Germinal center (tissue), 1 donor: ENCODE data around the gene CSHL1.
A peak's percentile ranks its signal among the peaks of the same experiment; 100 is the strongest.
"Not testable (repeated sequence)": the region's sequence is repeated elsewhere in the genome, so short reads cannot be mapped to it uniquely, and the experiment has no call there.

Source experiments
- DNase-seq: peaks from one replicate; pipeline ENCODE4 v3.0.0; 2012; ENCODE audit warnings: mixed read lengths, low spot score

Gene CSHL1

DNA sequence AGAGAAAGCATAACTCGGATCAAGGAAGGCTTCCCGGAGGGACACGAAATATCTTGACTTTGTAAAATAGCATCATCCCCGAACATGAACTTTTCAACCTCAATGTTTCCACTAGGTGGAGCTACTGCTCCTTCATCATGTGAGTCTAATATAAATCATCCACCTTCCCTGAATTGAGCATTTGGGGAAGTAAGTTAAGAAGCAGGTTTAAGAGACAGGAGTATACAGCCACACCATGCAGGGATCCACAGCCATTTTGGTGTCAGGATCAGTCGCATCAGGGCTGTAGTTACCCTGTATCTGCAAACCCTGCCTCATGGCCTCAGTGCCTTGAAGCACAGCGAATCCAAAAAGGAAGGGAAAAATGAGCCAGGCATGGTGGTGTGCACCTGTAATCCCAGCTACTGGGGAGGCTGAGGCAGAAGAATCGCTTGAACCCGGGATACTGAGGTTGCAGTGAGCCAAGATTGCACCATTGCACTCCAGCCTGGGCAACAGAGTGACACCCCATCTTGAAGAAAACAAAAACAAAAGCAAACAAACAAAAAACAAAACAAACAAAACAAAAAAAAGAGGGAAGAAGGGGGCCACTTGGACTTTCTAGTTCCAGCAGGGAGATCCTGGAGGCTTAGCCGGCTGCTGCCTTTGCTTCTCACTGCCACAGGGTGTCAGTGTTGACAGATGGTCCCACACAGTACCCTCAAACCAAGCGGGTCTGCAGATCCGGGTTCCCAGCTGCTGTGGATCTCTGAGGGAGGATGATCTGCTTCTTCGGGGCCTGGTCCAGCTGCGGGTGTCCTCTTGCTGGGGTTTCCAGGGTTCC is 21.8 kb downstream of the CSHL1 start:
- DNase-seq, result not testable (repeated sequence)

DNA sequence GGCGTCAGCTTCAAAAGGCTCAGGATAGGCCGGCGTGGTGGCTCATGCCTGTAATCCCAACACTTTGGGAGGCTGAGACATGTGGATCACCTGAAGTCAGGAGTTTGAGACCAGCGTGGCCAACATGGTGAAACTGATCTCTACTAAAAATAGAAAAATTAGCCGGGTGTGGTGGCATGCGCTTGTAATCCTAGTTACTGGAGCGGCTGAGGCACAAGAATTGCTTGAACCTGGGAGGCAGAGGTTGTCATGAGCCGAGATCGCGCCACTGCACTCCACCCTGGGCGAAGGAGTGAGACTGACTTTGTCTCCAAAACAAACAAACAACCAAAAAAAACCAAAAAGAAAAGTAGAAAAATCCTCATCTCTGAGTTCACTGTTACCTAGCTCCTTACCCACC is 25.9 kb downstream of the CSHL1 start:
- not testable (repeated sequence) for DNase-seq

DNA sequence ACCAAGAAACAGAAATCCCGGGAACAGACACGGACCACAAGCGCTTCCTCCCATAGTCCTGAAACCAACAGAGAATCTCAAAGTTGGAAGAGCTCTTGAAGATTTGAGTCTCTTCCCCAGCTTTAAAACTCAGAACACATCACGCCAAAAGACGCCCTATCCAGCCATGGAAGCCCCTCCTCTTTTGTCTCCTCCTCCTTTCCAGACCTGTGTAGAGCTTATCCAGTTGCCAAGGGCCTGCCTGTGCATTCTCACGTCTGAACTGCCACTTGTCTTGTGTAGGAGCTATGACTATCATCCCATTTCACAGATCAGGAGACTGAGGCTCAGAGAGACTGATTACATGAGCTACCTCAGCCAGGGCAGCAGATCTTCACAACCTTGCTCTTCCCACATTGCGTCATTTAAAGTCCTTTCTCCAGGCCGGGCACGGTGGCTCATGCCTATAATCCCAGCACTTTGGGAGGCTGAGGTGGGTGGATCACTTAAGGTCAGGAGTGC is 28.4 kb downstream of the CSHL1 start:
- not testable (repeated sequence) for DNase-seq

DNA sequence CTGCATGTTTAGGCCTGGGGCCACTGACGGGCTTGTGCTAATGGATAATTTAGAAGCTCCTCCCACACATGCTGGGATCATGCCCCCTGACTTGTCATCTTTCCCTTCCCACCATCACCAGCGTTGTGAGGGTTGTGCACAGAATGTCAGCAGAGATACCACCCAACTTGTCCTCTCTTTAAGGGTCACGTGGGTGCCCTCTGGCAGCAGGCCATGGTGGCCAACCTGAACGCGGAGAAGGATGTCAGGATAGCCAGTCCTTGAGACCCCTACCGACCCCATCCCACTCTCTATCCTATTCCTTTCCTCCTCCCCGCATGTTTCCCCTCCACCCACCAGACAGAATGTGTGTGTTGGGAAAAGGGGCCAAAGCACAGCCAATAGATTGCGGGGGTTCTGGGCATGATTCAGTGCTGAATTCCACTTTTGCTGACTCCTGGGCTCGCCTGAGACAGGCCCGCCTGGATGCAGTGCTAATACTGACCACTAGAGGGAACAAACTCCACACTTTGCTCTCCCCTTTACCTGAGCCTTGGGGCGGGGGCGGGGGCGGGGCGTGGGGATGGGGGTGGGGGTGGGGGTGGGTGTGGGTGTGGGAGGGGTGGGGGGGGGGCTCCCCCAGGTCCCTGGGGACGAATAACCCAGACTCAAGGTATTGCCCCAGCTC is 29.0 kb downstream of the CSHL1 start, which contains the start of gene GH2:
Gene GH2 (minus strand): TSS at position 10 of the 667 bp plus-strand sequence. CDS start 143 bp downstream, outside the sequence.
- DNase-seq, result peak; percentile 79

DNA sequence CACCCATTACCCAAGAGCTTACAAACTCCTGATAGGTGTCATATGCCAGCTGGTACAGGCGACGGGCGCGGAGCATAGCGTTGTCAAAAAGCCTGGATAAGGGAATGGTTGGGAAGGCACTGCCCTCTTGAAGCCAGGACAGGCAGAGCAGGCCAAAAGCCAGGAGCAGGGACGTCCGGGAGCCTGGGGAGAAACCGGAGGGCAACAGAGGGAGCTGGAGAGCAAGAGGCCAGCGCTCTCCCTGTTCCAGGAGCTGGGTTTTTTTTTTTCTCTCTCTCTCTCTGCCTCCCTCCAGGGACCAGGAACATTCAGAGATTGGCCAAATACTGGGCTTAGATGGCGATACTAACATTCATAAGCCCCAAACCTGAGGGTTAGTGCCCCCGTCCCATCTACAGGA is 29.7 kb downstream of the CSHL1 start:
- not testable (repeated sequence) for DNase-seq

DNA sequence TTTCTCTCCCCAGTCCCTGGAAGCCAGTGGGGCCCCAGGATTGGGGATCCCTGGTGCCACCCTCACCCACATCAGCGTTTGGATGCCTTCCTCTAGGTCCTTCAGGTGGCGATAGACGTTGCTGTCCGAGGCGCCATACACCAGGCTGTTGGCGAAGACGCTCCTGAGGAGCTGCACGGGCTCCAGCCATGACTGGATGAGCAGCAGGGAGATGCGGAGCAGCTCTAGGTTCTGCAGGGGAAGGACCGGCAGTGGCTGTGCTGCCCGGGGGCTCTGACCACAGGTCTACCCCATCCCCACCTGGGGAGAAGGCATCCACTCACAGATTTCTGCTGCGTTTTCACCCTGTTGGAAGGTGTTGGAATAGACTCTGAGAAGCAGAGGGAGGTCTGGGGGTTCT is 30.4 kb downstream of the CSHL1 start:
- DNase-seq, result no peak

DNA sequence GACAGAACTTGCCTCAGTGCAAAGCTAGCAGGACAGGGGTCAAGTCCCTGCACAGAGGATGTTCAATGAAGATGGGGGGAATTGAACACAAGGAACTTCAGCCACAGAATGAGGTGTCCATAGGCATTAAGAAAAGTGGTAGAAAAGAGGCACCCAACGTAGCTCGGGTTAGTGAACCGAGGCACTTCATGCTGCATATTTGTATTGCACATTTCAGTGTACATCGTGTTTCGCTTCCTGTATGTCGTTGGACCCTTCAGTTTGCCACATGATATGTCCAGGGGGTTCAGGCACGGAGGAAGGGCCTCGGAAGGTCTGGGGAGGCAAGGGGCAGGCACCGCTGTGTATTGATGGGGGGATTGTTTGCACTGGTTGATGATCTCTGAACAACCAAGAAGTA is 32.6 kb downstream of the CSHL1 start:
- DNase-seq, result not testable (repeated sequence)

DNA sequence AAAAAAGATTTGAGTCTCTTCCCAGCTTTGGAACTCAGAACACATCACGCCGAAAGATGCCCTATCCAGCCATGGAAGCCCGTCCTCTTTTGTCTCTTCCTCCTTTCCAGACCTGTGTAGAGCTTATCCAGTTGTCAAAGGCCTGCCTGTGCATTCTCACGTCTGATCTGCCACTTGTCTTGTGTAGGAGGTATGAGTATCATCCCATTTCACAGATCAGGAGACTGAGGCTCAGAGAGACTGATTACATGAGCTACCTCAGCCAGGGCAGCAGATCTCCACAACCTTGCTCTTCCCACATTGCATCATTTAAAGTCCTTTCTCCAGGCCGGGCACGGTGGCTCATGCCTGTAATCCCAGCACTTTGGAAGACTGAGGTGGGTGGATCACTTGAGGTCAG is 36.4 kb downstream of the CSHL1 start:
- not testable (repeated sequence) for DNase-seq

DNA sequence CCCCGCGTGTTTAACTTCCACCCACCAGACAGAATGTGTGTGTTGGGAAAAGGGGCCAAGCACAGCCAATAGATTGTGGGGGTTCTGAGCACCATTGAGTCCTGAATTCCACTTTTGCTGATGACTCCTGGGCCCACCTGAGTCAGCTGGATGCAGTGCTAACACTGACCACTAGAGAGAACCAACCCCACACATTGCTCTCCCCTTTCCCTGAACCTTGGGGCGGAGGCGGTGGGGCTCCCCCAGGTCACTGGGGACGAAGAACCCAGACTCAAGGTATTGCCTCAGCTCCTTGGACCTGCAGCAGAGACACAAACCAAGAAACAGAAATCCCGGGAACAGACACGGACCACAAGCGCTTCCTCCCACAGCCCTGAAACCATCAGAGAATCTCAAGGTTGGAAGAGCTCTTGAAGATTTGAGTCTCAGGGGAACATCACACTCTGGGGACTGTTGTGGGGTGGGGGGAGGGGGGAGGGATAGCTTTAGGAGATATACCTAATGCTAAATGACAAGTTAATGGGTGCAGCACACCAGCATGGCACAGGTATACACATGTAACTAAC is 36.9 kb downstream of the CSHL1 start:
- not testable (repeated sequence) for DNase-seq

DNA sequence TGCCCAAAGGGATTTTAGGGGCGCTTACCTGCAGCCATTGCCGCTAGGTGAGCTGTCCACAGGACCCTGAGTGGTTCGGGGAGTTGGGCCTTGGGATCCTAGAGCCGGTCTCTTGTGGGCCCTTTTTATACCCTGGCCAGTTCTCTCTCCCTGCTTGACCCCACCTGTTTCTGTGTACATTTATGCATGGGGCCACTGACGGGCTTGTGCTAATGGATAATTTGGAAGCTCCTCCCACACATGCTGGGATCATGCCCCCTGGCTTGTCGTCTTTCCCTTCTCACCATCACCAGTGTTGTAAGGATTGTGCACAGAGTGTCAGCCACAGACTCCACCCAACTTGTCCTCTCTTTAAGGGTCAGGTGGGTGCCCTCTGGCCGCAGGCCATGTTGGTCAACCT is 37.5 kb downstream of the CSHL1 start, which contains the start of gene CSH2:
Gene CSH2 (minus strand): TSS at position 101 of the 400 bp plus-strand sequence. CDS start 63 bp downstream, at position 38.
- not testable (repeated sequence) for DNase-seq

DNA sequence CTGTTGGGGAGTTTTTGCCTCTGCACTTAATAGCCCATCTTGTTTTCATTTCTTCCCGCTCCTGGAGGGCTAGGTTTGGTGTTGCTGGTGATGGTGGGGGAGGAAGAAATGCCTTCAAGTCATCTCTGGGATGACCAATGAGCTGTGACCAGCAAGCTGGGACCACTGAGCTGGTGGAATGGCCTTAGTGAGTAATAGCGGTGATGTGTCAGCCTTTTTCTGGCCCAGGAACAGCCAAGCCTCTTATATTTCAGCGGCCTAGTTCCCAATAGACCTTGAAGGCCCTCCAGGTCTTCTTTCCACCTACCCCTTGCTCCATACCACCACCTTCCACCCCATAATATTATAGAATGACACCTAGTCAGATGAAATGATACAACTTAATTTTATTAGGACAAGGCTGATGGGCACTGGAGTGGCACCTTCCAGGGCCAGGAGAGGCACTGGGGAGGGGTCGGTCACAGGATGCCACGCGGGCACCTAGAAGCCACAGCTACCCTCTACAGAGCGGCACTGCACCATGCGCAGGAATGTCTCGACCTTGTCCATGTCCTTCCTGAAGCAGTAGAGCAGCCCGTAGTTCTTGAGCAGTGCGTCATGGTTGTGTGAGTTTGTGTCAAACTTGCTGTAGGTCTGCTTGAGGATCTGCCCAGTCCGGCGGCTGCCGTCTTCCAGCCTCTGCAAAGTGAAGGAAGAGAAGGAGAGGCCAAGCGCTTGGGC is 39.3 kb downstream of the CSHL1 start:
- DNase-seq, result not testable (repeated sequence)

DNA sequence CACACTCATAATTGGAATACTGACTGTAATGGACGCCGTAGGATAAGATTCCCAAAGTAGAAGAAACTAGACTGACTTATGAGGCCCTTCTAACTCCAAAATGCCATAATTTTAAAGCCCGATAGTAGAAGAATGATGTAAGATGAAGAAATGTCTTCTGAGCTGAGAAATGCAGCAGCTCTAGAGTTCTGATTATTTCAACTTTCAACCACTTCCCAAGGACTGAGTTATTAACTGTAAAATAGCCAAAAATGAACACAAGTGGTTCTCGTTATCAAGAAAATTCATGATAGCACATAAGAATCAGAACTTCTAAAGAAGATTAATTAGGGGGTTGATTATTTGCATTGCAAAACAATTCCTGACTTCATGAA is 40.8 kb downstream of the CSHL1 start:
- DNase-seq, result not testable (repeated sequence)

DNA sequence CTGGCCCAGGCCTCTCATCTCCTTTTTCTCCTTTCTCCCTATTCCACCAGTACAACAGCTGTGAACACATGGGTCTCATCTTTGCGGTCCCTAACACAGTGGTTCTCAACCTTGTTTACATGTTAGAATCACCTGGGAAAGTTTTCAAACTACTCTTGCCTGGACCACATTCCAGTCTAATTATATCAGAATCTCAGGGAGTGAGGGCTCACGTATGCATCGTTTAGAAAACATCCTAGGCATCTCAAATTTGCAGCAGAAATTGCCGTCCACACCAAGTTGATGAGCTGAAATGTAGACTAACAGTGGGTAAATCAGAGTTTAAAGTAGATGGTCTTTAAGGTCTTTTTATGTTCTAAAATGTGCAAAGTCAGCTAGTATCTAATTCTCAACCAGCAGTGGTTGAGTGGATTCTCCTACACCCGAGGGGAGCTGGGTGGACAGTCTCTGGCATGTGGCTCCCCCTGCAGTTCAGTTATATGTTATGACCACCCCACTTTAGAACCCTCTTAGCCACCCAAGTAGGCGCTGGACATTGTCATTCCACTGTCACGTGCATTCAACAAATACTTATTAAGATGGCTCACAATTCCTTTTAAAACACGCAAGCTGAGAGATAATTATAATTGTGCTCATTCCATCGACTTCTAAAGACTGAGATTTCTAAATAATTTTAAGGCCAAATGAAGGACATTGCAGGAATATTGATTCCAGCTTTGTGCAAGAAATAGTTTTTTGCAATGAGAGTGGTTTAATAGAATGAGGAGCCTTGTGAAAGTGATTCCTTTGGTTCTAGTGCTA is 41.4 kb downstream of the CSHL1 start:
- DNase-seq, result not testable (repeated sequence)

DNA sequence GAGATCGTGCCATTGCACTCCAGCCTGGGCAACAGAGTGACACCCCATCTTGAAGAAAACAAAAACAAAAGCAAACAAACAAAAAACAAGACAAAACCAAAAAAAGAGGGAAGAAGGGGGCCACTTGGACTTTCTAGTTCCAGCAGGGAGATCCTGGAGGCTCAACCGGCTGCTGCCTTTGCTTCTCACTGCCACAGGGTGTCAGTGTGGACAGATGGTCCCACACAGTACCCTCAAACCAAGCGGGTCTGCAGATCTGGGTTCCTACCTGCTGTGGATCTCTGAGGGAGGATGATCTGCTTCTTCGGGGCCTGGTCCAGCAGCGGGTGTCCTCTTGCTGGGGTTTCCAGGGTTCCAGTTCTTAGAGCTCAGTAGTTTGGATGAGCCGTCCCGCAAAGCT is 44.4 kb downstream of the CSHL1 start:
- not testable (repeated sequence) for DNase-seq
